ENCODE results near the gene PSEN1. TPM values are rescaled to one million over a fixed set of nuclear protein-coding genes. Genes with fewer than 3 reads are reported as not detected.

PSEN1 gene
- total and polyA plus RNA-seq, 10 of the 15 experiments (the other 5 are each of a cell fraction or from before 2014, with no cell fraction given): 8.9 to 32.3 (median 21.8) TPM

DNA sequence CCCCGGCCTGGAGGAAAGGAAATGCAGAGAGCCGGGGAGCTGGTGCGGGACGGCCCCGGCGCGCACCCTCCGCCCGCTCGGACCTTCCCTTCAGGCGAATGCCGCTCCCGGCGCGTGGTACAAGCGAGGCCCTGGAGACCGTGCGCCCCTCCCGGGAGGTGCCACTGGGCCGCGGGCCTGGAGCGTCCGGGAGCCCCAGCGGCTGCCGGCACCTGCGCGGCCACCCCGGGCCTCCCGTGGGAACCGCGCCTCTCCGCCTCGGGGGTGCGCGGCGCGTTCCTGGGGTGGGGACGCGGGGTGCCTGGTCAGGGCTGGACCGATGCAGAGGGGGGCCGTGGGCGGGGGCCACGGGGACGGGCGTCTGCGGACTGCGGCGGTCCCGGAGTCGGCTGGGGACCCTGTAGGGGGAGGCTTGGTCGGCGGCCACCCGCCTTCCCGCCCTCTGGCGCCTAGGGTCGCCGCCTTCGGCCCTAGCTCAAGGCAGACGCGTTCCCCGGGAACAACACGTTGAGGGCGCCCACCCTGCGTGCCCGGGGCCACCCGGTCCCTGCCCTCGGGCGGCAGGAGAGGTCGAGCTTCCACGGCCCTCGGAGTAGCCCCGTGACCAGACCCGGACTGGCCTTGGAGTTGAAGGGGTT, 101.6 kb downstream of the PSEN1 start:
- no peak for DNase-seq (ENCODE audit: low read depth, low spot score)
- Histone ChIP-seq H4K20me1 (ENCODE audit: control insufficient read depth, insufficient read depth) (0 out of 2 replicates have a peak, but pooled peaks cover 4% of the 10 kb centered on the region), H3K79me2 (ENCODE audit: control insufficient read depth, insufficient read depth, low read length) (no peaks in the 10 kb centered on the region), H3K4me1 (ENCODE audit: control insufficient read depth, insufficient read depth, low read length) (peaks cover 38% of the 10 kb centered on the region), H3K9me3 (replicated peaks; ENCODE audit: control insufficient read depth, insufficient read depth, low read length) (no peaks in the 10 kb centered on the region; the same call in 2 of the 3 replicates), H2AFZ (ENCODE audit: control insufficient read depth, low read depth, low read length) (no peak overlapping the region; the same call in 1 of the 2 replicates), H3K9ac (ENCODE audit: control insufficient read depth, insufficient read depth, low read length) (no peak overlapping the region), H3K36me3 (ENCODE audit: control insufficient read depth in 2 of 2, insufficient read depth in 2 of 2, low read length in 1 of 2) (no peaks in the 10 kb centered on the region), H3K27ac (ENCODE audit: control insufficient read depth, insufficient read depth) (no peak overlapping the region), H3K4me2 (ENCODE audit: control insufficient read depth, insufficient read depth) (peak overlapping the region; percentile 66), H3K4me3 (peak overlapping the region; percentile 35; the same call in 1 of the 2 replicates), H3K27me3 (replicated peaks in 1 of 2; ENCODE audit: control insufficient read depth in 2 of 2, insufficient read depth in 2 of 2, low read length in 1 of 2) (peaks cover 8 to 26% of the 10 kb centered on the region in 2 experiments)
- ChIA-PET SMC1A (ENCODE audit: uncharacterized antibody, unreplicated experiment) (interaction anchor here (2.0 kb wide), 1 partner anchor 51 kb away, joined by 8 read pairs; no protein-coding TSS in a partner anchor), CTCF (no interaction called here), RAD21 (ENCODE audit: unreplicated experiment) (interaction anchor here (1.6 kb wide), 1 partner anchor 57 kb away, joined by 3 read pairs; no protein-coding TSS in a partner anchor), POLR2A (interaction anchor here (0.5 to 1.4 kb wide), 3 partner anchors 15 to 259 kb away, joined by 3 to 5 read pairs (median 4); no protein-coding TSS in a partner anchor)
- in situ Hi-C loops (cut with MboI): no loop called here
- peak; percentile 29 for ATAC-seq
- intact Hi-C loops (cut with micrococcal nuclease; ENCODE audit: unreplicated experiment): no loop called here
- TF ChIP-seq HDAC6 (IDR thresholded peaks at IDR 0.05; ENCODE audit: unreplicated experiment): peak; percentile 57
- no peak for TF ChIP-seq ZNF217 (IDR thresholded peaks at IDR 0.05)
- 0 out of 4 replicates have a peak, but pooled peaks of 1 of the 2 experiments have one; percentile 19 for TF ChIP-seq BHLHE40 (IDR thresholded peaks at IDR 0.05; ENCODE audit: borderline replicate concordance in 1 of 2, low read depth in 2 of 2, low read length in 1 of 2)
- peak; percentile 46; the same call in 1 of the 2 replicates for TF ChIP-seq IKZF1 (conservative IDR thresholded peaks at IDR 0.05)
- 19% methylated on average over 42 of the region's 73 CpGs for WGBS (ENCODE audit: insufficient coverage, insufficient replicate concordance, low lambda C conversion rate, missing lambda C conversion rate)
- BruUV-seq (replicated peaks): no TSS peak
- FAIRE-seq: no peak

DNA sequence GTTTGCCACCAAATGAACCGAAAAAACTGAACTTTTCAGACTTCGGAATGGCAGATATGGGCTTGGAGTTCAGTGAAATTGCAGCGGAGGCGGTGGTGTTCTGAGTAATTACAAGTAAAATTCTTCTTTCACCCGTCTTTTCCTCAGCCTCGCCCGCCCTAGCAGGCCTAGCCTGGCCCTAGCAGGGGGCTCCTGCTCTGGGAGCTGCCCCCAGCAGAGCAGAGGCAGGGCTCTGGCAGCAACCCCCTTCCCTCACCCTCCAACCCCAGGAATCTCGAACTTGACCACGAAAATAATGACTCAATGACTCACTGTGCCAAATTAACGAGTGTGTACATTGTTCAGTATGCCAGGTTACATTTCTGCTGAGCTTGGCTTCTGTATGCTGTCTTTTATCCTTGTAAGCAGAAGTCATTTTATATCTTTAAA, 102.1 kb downstream of the PSEN1 start:
- DNase-seq (ENCODE audit: low read depth, low spot score) (no peak), FAIRE-seq (no peak), ATAC-seq (peak; percentile 8)
- Histone ChIP-seq H3K4me1 (ENCODE audit: control insufficient read depth, insufficient read depth, low read length) (peaks cover 44% of the 10 kb centered on the region), H3K9me3 (replicated peaks; ENCODE audit: control insufficient read depth, insufficient read depth, low read length) (no peaks in the 10 kb centered on the region; the same call in 2 of the 3 replicates), H4K20me1 (ENCODE audit: control insufficient read depth, insufficient read depth) (0 out of 2 replicates have a peak, but pooled peaks cover 4% of the 10 kb centered on the region), H3K9ac (ENCODE audit: control insufficient read depth, insufficient read depth, low read length) (no peak overlapping the region), H3K4me2 (ENCODE audit: control insufficient read depth, insufficient read depth) (peak overlapping the region; percentile 66), H3K27me3 (replicated peaks in 1 of 2; ENCODE audit: control insufficient read depth in 2 of 2, insufficient read depth in 2 of 2, low read length in 1 of 2) (peaks cover 8 to 26% of the 10 kb centered on the region in 2 experiments), H3K79me2 (ENCODE audit: control insufficient read depth, insufficient read depth, low read length) (no peaks in the 10 kb centered on the region), H3K27ac (ENCODE audit: control insufficient read depth, insufficient read depth) (no peak overlapping the region), H3K4me3 (no peak overlapping the region), H2AFZ (ENCODE audit: control insufficient read depth, low read depth, low read length) (no peak overlapping the region), H3K36me3 (ENCODE audit: control insufficient read depth in 2 of 2, insufficient read depth in 2 of 2, low read length in 1 of 2) (no peaks in the 10 kb centered on the region)
- ChIA-PET CTCF (no interaction called here), POLR2A (interaction anchor here (0.5 to 1.4 kb wide), 3 partner anchors 16 to 96 kb away, joined by 3 to 6 read pairs (median 4); no protein-coding TSS in a partner anchor), SMC1A (ENCODE audit: uncharacterized antibody, unreplicated experiment) (interaction anchor here (1.1 to 2.0 kb wide), 2 partner anchors 15 to 51 kb away, joined by 3 to 8 read pairs; no protein-coding TSS in a partner anchor), RAD21 (ENCODE audit: unreplicated experiment) (no interaction called here)
- BruUV-seq (replicated peaks): no TSS peak
- intact Hi-C loops (cut with micrococcal nuclease; ENCODE audit: unreplicated experiment): no loop called here
- TF ChIP-seq NFXL1 (IDR thresholded peaks at IDR 0.05; ENCODE audit: borderline replicate concordance): no peak
- TF ChIP-seq EZH2 (IDR thresholded peaks at IDR 0.05; ENCODE audit: borderline replicate concordance, control insufficient read depth, low read depth, low read length): 0 out of 2 replicates have a peak, but pooled peaks have one; percentile 32
- WGBS (ENCODE audit: insufficient coverage, insufficient replicate concordance, low lambda C conversion rate, missing lambda C conversion rate): 35% methylated on average over 10 of the region's 10 CpGs
- in situ Hi-C loops (cut with MboI): no loop called here

Measured in GM12878 (cell line).